ENCODE measurements around the gene SMAD4.
A peak's percentile ranks its signal among the peaks of the same experiment; 100 is the strongest.
"Not testable (repeated sequence)": the region's sequence is repeated elsewhere in the genome, so short reads cannot be mapped to it uniquely, and the experiment has no call there.

SMAD4 gene

GRCh38 chr18:51029694-51030536, at the start of gene SMAD4:
TSS of gene SMAD4 (plus strand) at chr18:51030213. CDS start at chr18:51047047, 16,834 bp downstream.
- DNase-seq: peak; percentile 95

DNA sequence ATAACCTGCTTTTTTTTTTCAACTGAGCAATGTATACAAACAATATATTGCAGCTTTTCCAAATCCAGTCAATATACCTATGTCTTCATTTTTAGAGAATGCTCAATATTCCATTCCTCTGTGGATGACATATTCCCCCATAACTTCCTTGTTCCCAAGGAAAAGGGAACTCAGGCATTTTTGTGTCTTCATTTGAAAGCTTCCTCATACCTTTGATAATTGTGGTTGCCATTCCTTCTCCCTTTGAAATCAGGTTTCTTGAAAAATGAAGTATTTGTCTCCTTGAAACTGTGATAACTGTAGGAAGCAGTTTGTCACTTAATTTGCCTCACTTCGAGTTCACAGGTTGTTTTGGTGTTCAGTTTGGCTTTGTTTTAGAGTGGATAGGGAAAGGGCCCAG, 48.6 kb upstream of the SMAD4 start:
- no peak for DNase-seq

GRCh38 chr18:50982086-50982801, 47.8 kb upstream of the SMAD4 start:
- DNase-seq: no peak

- DNase-seq: no peak
Observed at GRCh38 chr18:50982802-50983179, 47.2 kb upstream of the SMAD4 start.

- no peak for DNase-seq
Observed at GRCh38 chr18:50986360-50987087, 43.5 kb upstream of the SMAD4 start.

GRCh38 chr18:50987261-50987660, 42.8 kb upstream of the SMAD4 start:
- DNase-seq: no peak

DNA sequence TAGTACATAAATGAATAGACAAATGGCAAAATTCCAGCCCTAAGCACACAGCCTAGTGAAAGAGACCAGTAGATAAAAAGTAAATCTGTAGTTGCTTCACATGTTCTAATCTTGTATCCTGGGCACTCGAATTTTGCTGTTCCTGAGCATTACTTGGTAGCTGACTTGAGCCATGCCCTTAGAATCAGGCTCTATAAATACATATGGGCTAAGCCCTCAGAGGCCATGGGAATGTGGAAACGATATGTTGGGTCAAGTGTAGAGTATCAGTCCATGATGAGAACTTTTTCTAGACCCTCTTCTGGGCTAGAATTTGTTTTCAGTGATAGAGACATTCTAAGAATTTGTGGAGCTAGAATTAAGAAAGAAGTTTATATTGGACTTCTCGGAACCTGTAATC, 40.3 kb upstream of the SMAD4 start:
- no peak for DNase-seq

DNA sequence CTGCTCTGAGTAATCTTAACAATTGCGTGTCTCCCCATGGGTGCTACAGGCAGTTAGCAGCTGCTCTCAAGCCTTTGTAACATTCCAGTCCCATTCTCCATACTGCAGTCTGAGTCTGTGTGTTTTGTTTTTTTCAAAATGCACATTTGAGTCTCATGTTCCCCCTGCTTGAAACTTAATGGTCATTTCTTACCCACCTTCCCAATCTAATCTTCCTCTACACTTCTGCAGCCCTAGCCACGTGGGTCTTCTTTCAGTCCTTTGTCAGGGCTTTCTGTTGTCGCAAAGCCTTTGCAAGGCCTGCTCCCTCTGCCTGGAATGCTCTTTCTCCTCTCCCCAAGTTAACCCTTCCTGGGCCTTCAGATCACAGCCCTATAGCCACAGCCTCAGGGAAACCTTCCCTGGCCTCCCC, 37.7 kb upstream of the SMAD4 start:
- no peak for DNase-seq

DNA sequence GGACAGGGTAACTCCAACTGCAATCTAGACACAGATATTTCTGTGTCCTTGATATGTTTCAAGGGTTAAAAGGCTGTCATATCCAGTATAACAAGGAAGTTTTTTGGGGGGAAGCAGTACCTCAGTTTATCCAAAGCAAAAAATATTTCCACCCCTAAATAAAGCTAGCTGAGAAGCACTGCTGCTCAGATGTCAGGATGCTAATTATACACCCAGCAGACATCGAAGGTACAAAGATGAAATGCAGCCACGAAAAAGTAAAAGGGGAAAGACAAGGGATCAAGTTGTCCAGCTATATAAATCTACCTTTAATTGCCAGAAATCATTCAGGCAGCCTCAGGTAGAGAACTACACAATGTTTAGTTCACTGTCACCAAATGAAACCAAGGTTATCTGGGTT, 36.0 kb upstream of the SMAD4 start:
- no peak for DNase-seq

DNA sequence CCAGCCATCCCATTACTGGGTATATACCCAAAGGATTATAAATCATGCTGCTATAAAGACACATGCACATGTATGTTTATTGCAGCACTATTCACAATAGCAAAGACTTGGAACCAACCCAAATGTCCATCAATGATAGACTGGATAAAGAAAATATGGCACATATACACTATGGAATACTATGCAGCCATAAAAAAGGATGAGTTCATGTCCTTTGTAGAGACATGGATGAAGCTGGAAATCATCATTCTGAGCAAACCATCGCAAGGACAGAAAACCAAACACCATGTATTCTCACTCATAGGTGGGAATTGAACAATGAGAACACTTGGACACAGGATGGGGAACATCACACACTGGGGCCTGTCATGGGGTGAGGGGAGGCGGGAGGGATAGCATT, 26.8 kb upstream of the SMAD4 start:
- DNase-seq: not testable (repeated sequence)

DNA sequence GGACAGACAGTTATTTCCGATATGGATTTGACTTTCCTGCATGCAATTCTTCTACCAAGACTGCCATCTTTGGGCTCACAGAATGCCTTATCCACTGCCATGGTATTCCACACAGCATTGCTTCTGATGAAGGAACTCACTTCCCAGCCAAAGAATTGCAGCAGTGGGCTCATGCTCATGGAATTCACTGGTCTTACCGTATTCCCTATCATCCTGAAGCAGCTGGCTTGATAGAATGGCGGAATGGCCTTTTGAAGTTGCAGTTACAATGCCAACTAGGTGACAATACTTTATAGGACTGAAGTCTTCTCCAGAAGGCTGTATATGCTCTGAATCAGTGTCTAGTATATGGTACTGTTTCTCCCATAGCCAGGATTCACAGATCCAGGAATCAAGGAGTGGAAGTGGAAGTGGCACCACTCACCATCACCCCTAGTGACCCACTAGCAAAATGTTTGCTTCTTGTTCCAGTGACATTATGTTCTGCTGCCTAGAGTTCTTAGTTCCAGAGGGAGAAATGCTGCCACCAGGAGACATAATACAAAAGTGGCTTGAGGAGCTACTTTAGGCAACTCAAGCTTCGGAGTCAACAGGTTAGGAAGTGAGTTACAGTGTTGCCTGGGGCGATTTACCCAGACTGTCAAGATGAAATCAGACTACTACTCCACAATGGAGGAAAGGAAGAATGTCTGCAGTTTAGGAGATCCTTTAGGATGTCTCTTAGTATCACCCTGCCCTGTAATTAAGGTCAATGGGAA, 23.8 kb upstream of the SMAD4 start:
- no peak for DNase-seq

DNA sequence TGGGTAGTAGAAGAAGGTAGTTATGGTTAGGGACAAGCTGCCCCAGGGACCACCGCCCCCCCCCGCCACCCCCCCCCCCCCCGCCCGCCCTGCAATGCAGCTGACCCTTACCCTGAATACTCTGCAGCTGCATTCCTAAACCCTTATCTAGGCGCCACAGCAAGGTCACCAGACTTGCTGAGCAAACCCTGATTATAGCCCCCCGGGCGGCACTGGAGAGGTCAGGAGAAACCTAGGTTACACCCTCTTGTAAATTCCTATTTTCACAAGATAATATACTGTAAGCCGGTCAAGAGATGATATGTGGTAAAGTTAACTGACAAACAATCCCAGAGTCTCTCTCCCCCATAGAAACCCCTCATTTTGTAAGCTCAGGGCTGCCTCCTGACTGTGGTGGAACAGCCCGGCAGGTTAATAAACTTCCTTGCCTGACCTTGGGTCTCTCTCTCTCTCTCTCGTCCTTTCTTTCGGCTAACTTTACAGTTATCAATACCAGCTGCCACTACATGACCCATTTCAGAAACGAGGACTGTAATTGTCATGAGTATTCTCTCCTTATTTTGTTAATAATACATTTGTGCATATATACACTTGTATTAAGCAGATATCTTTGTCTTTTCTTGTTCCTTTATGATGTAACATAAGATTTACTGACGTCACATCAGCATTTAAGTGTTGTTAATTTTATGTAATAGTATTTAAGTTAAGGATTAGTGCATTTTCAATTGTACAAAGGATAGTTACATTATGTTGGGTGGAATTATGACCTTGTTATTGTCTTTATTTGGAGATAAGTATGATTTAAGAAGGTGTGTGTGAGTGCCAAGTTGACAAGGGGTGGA, 22.8 kb upstream of the SMAD4 start:
- DNase-seq: no peak

GRCh38 chr18:51007790-51008139, 22.2 kb upstream of the SMAD4 start:
- no peak for DNase-seq

DNA sequence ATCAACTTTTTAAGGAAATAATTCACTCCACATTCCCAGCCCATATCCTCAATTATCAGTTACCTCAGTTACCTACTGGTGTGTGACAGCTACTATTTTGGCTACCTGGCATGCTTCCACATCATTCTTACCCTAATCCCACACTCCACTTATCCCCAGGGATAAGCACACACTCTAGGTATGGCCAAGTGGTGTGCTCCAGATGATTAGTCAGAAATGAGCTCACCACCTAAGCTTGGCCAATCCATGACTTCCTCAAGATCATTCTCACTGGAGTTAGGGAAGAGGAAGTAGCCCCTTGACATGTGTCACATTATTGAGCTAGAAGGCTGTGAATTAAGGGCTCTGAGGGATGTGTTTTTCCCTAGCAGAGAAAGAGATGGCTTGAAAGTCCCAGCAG, 20.9 kb upstream of the SMAD4 start:
- no peak for DNase-seq

- DNase-seq: no peak
Observed at GRCh38 chr18:51010218-51010617, 19.8 kb upstream of the SMAD4 start.

DNA sequence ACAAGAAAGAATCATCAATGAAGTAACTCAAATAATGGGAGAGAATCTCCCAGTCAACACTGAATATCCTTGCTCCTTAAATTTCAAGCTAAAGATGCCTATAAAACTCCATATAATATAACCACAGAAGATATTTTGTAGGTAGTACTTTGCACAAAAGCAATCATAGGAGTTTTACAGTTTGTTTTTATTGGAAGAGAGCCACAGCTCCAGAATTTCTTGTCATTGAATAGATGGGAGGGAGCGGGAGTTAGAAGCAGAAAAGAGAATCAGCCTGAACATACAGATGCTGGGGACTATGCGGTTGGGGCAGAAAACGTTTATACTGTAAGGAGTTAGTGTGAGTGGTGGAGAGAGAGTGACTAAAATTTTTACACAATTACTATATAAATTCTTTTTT, 18.3 kb upstream of the SMAD4 start:
- no peak for DNase-seq

- DNase-seq: no peak
Observed at GRCh38 chr18:51012441-51012840, 17.6 kb upstream of the SMAD4 start.

GRCh38 chr18:51013259-51013658, 16.8 kb upstream of the SMAD4 start:
- no peak for DNase-seq

DNA sequence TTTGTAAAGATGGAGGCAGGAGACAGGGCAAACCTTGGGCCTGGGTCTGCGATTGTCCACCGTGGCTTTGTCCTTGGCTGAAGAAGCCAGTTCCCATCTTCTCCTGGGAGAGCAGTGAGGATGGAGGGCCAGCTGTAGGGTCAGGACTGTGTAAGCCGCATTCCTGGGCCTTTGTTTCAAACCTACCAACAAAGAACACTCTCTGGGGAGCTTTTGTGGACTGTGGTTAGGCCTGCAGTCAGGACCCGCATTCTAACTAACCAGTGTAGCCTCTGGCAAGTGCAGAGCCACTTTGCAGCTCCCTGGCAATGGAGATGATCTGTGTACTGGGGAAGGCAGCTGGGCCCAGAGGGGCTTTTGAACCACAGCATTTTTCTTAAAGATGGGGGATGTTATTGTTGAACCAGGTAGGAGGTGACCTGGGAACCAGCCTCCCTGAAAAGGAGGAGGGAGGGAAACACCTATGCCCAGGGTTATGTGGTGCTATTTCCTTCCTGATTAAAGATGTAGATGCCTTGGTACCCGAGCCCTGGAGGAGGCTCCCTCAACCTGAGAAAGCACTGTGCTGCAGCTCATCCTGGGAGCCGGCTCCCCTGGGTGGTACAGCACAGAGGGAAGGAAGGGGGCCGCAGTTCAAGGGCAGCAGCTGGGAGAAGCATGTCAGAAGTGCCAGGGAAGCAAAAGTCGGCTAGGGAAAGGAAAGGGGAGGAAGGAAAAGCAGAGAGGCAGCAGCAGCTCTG, 12.7 kb upstream of the SMAD4 start:
- no peak for DNase-seq

DNA sequence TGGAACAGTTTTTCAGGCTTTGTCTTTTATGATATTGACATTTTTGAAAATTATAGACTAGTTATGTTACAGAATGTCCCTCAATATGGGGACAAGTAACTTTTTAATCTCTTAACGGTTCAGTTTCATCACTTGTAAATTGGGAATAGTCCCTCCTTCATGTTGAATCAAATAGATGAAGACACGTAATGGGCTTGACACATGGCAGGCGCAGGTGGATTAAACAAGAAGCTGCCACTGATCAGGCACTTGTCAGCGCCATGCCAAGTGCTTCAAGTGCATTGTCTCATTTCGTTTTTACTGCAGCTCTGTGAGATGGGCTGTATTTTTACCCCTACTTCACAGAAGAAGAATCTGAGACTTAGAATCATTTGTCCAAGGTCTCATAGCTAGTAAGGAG, 9.5 kb upstream of the SMAD4 start:
- DNase-seq: no peak

DNA sequence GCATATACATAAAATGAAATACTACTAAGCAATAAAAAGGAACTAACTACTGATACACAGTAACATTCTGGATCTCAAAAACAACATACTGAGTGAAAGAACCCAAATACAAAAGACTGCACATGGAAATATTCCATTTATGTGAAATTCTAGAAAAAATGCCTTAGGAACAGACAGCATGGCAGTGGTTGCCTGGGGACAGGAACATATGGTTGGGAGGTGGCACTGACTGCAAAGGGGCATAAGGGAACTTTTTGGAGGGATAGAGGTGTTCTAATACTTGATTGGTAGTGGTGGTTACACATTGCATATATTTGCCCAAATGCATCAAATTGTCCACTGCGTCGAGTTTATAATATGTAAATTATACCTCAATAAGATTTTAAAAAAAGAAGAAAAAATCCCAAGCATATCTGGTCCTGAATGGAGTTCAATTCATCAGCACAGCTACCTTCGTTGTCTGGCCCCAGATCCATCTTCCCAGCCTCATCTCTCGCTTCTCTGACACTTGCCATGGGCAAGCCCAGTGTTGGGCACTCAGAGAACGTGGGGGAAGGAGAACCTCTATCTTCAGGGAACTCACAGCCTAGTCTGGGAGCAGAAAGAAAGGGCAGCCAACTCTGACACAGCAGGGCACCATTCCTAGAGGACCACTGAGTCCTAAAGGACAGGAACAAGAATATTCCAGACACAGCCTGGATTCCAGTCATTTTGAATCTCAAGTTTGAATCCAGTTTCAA, 8.6 kb upstream of the SMAD4 start:
- no peak for DNase-seq

All from NCI-H1105 (cell line).